ENCODE measurements around the gene RIPPLY3.

Gene RIPPLY3, protein sequence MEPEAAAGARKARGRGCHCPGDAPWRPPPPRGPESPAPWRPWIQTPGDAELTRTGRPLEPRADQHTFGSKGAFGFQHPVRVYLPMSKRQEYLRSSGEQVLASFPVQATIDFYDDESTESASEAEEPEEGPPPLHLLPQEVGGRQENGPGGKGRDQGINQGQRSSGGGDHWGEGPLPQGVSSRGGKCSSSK

GRCh38 chr21:37006486-37007291, at the start of gene RIPPLY3:
RIPPLY3 (plus strand) TSS chr21:37006702; CDS start chr21:37006773, 71 bp downstream.
- peak within 1 kb of the TSS; percentile 47 for H3K4me3 ChIP-seq (ENCODE audit: control insufficient read depth, low read depth, low read length)

GRCh38 chr21:36959020-36959835, 47.3 kb upstream of the RIPPLY3 start:
- TF ChIP-seq CTCF (IDR thresholded peaks at IDR 0.05; ENCODE audit: control insufficient read depth, insufficient read depth, low read depth, low read length, missing control alignments), result no peak
- no peak for DNase-seq (ENCODE audit: low read depth)
- H3K4me3 ChIP-seq (ENCODE audit: control insufficient read depth, low read depth, low read length), result no peak overlapping the region

More at GRCh38 chr21:37006486-37007291, at the start of gene RIPPLY3:
- no peak for DNase-seq (ENCODE audit: low read depth)
- no peak for TF ChIP-seq CTCF (IDR thresholded peaks at IDR 0.05; ENCODE audit: control insufficient read depth, insufficient read depth, low read depth, low read length, missing control alignments)

DNA sequence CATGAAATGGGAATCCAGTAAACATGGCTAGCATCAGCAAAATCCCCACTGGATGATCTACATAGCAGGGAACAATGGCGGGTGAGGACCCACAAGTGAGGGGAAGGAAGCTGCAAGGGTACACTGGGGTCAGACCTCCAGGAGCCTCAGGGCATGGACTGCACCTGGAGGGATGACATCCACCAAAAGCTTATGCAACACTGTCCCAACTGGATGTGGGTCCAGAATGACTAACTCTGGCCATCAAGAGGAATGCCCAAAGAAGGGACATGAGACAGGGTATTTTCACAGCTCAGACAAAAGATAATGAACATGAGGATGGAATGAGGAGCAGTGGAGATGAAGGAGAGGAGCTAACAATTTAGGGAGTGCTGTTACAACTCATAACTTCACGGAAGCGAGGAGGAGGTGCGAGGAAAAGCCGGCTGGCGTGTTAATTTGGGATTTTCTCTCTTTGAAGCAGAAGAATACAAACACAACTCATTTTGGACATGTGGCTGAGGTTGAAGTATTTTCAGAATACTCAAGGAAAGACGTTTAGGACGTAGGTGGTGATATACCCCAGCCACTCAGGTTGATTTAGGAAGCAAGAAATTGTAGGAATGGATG, 45.7 kb upstream of the RIPPLY3 start:
- no peak overlapping the region for H3K4me3 ChIP-seq (ENCODE audit: control insufficient read depth, low read depth, low read length)
- no peak for DNase-seq (ENCODE audit: low read depth)
- TF ChIP-seq CTCF (IDR thresholded peaks at IDR 0.05; ENCODE audit: control insufficient read depth, insufficient read depth, low read depth, low read length, missing control alignments), result no peak

GRCh38 chr21:36962098-36962780, 44.3 kb upstream of the RIPPLY3 start:
- TF ChIP-seq CTCF (IDR thresholded peaks at IDR 0.05; ENCODE audit: control insufficient read depth, insufficient read depth, low read depth, low read length, missing control alignments), result no peak
- no peak for DNase-seq (ENCODE audit: low read depth)

DNA sequence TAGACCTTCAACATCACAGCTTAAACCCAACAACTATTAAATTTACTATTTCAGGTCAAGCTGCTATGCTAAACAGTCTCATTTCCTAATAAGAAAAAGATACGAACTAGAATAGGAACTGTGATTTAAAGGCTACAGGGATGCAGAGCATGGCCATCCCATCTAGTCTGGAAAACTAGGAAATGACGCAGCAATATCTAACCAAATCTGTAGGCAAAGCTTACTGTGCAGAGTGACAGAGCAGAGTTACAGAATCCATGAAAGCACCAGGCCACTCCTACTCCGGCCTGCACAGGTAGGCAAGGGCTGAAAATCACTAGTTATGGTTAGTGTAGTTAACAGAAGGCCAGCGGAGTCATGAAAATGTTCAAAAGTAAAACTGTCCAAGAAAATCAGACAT, 42.1 kb upstream of the RIPPLY3 start:
- no peak overlapping the region for H3K4me3 ChIP-seq (ENCODE audit: control insufficient read depth, low read depth, low read length)
- no peak for DNase-seq (ENCODE audit: low read depth)
- no peak for TF ChIP-seq CTCF (IDR thresholded peaks at IDR 0.05; ENCODE audit: control insufficient read depth, insufficient read depth, low read depth, low read length, missing control alignments)

More at GRCh38 chr21:36962098-36962780, 44.3 kb upstream of the RIPPLY3 start:
- H3K4me3 ChIP-seq (ENCODE audit: control insufficient read depth, low read depth, low read length), result no peak overlapping the region
